Lower lobe of right lung (tissue), 2 donors: ENCODE results near the gene ARHGAP10. TPM values are rescaled to one million over a fixed set of nuclear protein-coding genes. Genes with fewer than 3 reads are reported as not detected.

ENCODE experiments used
- ATAC-seq, 2 donors: fragments of 200-7000 bp; cut with Tn5 transposase; one replicate each; pipeline ENCODE4 v1.9.1; 2020 to 2022; ENCODE audit warnings: mild to moderate bottlenecking in 2 of 2, moderate library complexity in 2 of 2
- DNase-seq: peaks from one replicate; pipeline ENCODE4 v3.0.0-alpha.2; 2020
- H3K27ac ChIP-seq: fragments of 200-600 bp; one replicate; pipeline ENCODE4 v1.8.0; 2022
- H3K27me3 ChIP-seq: fragments of 200-600 bp; one replicate; pipeline ENCODE4 v1.8.0; 2022; ENCODE audit warnings: low read depth
- H3K36me3 ChIP-seq: fragments of 200-600 bp; one replicate; pipeline ENCODE4 v1.8.0; 2022; ENCODE audit warnings: mild to moderate bottlenecking
- H3K4me1 ChIP-seq: fragments of 200-600 bp; one replicate; pipeline ENCODE4 v1.8.0; 2022
- H3K4me3 ChIP-seq: fragments of 200-600 bp; one replicate; pipeline ENCODE4 v1.8.0; 2022; ENCODE audit warnings: mild to moderate bottlenecking
- H3K9me3 ChIP-seq: fragments of 200-600 bp; one replicate; pipeline ENCODE4 v1.8.0; 2022
- CTCF ChIP-seq: fragments of 200-600 bp; IDR thresholded peaks from one replicate; pipeline ENCODE4 v1.8.0; 2022; ENCODE audit warnings: antibody characterized with exemption, mild to moderate bottlenecking
- intact Hi-C: fragments of 100-400 bp; cut with DNase I; formaldehyde crosslinking; loops from one replicate; pipeline ENCODE4 v1.11.0; 2022
- total RNA-seq: library from RNA; stranded (reverse); fragmentation: NEBNext Ultra II Directional; extraction: Animal tissue kit (Norgen Biotek cat#: 25700); gene quantifications from one replicate; pipeline ENCODE4 v1.2.1, GENCODE V29; 2021
- donor health status: DM: no; HTN: yes; CAD: no; lungs with severe emphysema.

ARHGAP10 gene
- total RNA-seq, 1 donor from 2014 or later = 26.4 TPM

- H3K4me1 ChIP-seq = peaks cover 6% of the 10 kb centered on the region
- no peaks in the 10 kb centered on the region for H3K36me3 ChIP-seq
- no peaks in the 10 kb centered on the region for H3K27me3 ChIP-seq
- TF ChIP-seq CTCF = no peak
- no peaks in the 10 kb centered on the region for H3K9me3 ChIP-seq
- intact Hi-C loops = no loop called here
- ATAC-seq (no peak), DNase-seq (no peak)
- no peak overlapping the region for H3K27ac ChIP-seq
- no peak overlapping the region for H3K4me3 ChIP-seq
Measured at GRCh38 chr4:147769386-147769785, 37.5 kb downstream of the ARHGAP10 start.

- no peaks in the 10 kb centered on the region for H3K36me3 ChIP-seq
- intact Hi-C loops = no loop called here
- ATAC-seq (no peak), DNase-seq (no peak)
- H3K27ac ChIP-seq = no peak overlapping the region
- no peaks in the 10 kb centered on the region for H3K9me3 ChIP-seq
- no peak overlapping the region for H3K4me3 ChIP-seq
- peaks cover 6% of the 10 kb centered on the region for H3K4me1 ChIP-seq
- TF ChIP-seq CTCF = no peak
- no peaks in the 10 kb centered on the region for H3K27me3 ChIP-seq
Measured at GRCh38 chr4:147770831-147771230, 38.9 kb downstream of the ARHGAP10 start.

- Histone ChIP-seq H3K36me3 (no peaks in the 10 kb centered on the region), H3K4me3 (no peak overlapping the region), H3K27me3 (no peaks in the 10 kb centered on the region), H3K27ac (no peak overlapping the region), H3K9me3 (no peaks in the 10 kb centered on the region), H3K4me1 (peaks cover 6% of the 10 kb centered on the region)
- no peak for DNase-seq
- TF ChIP-seq CTCF = no peak
- intact Hi-C loops = no loop called here
- ATAC-seq = no peak
Measured at GRCh38 chr4:147772056-147772455, 40.2 kb downstream of the ARHGAP10 start.

GRCh38 chr4:147772459-147772969 is 40.6 kb downstream of the ARHGAP10 start:
- Histone ChIP-seq H3K36me3 (no peaks in the 10 kb centered on the region), H3K4me3 (no peak overlapping the region), H3K9me3 (no peaks in the 10 kb centered on the region), H3K27ac (no peak overlapping the region), H3K4me1 (peaks cover 6% of the 10 kb centered on the region), H3K27me3 (no peaks in the 10 kb centered on the region)
- no peak for DNase-seq
- intact Hi-C loops = no loop called here
- TF ChIP-seq CTCF = no peak
- no peak for ATAC-seq

GRCh38 chr4:147773261-147774184 is 41.6 kb downstream of the ARHGAP10 start:
- Histone ChIP-seq H3K27ac (no peak overlapping the region), H3K9me3 (no peaks in the 10 kb centered on the region), H3K4me3 (no peak overlapping the region), H3K36me3 (no peaks in the 10 kb centered on the region), H3K4me1 (peaks cover 5% of the 10 kb centered on the region), H3K27me3 (no peaks in the 10 kb centered on the region)
- no peak for ATAC-seq
- intact Hi-C loops = no loop called here
- no peak for DNase-seq
- no peak for TF ChIP-seq CTCF
